ENCODE measurements around the gene CLEC2D. TPM values are rescaled to one million over a fixed set of nuclear protein-coding genes. Genes with fewer than 3 reads are reported as not detected.

Gene CLEC2D
- total RNA-seq, 2 donors from 2014 or later: 151 to 173 TPM

- Mint-ChIP-seq H3K27ac (peak overlapping the region; percentile 100), H3K4me1 (peaks cover 36% of the 10 kb centered on the region), H3K36me3 (ENCODE audit: low read depth) (peaks cover 9% of the 10 kb centered on the region), H3K4me3 (peak overlapping the region; percentile 100), H3K27me3 (no peaks in the 10 kb centered on the region)
- ATAC-seq (peak; percentile 5), DNase-seq (no peak)
- H3K9me3 ChIP-seq (ENCODE audit: control insufficient read depth, low read length, poor library complexity, severe bottlenecking): no peaks in the 10 kb centered on the region
Observed at GRCh38 chr12:9646794-9647781, 22.4 kb upstream of the CLEC2D start.

- H3K27me3 Mint-ChIP-seq: no peaks in the 10 kb centered on the region
- no peaks in the 10 kb centered on the region for H3K9me3 ChIP-seq (ENCODE audit: control insufficient read depth, low read length, poor library complexity, severe bottlenecking)
- peaks cover 9% of the 10 kb centered on the region for H3K36me3 Mint-ChIP-seq (ENCODE audit: low read depth)
- peak; percentile 77 for ATAC-seq
- H3K27ac Mint-ChIP-seq: peak overlapping the region; percentile 100
- DNase-seq: peak; percentile 78 to 88 (median 82)
- peak overlapping the region; percentile 100 for H3K4me3 Mint-ChIP-seq
- peaks cover 42% of the 10 kb centered on the region for H3K4me1 Mint-ChIP-seq
Observed at GRCh38 chr12:9647825-9648700, 21.4 kb upstream of the CLEC2D start.

- no peaks in the 10 kb centered on the region for H3K9me3 ChIP-seq (ENCODE audit: control insufficient read depth, low read length, poor library complexity, severe bottlenecking)
- ATAC-seq (no peak), DNase-seq (no peak)
- Mint-ChIP-seq H3K4me3 (peak overlapping the region; percentile 100), H3K27me3 (no peaks in the 10 kb centered on the region), H3K4me1 (peaks cover 41% of the 10 kb centered on the region), H3K27ac (peak overlapping the region; percentile 100), H3K36me3 (ENCODE audit: low read depth) (peaks cover 13% of the 10 kb centered on the region)
Observed at GRCh38 chr12:9648701-9649531, 20.6 kb upstream of the CLEC2D start.

GRCh38 chr12:9649532-9649940 lies 20.0 kb upstream of the CLEC2D start:
- H3K9me3 ChIP-seq (ENCODE audit: control insufficient read depth, low read length, poor library complexity, severe bottlenecking): no peaks in the 10 kb centered on the region
- H3K4me3 Mint-ChIP-seq: peak overlapping the region; percentile 100
- ATAC-seq (no peak), DNase-seq (no peak)
- H3K4me1 Mint-ChIP-seq: peaks cover 44% of the 10 kb centered on the region
- no peaks in the 10 kb centered on the region for H3K27me3 Mint-ChIP-seq
- H3K27ac Mint-ChIP-seq: peak overlapping the region; percentile 100
- peaks cover 15% of the 10 kb centered on the region for H3K36me3 Mint-ChIP-seq (ENCODE audit: low read depth)

GRCh38 chr12:9650151-9650576 lies 19.3 kb upstream of the CLEC2D start:
- H3K36me3 Mint-ChIP-seq (ENCODE audit: low read depth): peaks cover 21% of the 10 kb centered on the region
- H3K27ac Mint-ChIP-seq: peak overlapping the region; percentile 100
- no peak for ATAC-seq
- H3K4me3 Mint-ChIP-seq: peak overlapping the region; percentile 100
- DNase-seq: no peak
- no peaks in the 10 kb centered on the region for H3K27me3 Mint-ChIP-seq
- peaks cover 51% of the 10 kb centered on the region for H3K4me1 Mint-ChIP-seq
- no peaks in the 10 kb centered on the region for H3K9me3 ChIP-seq (ENCODE audit: control insufficient read depth, low read length, poor library complexity, severe bottlenecking)

- no peaks in the 10 kb centered on the region for H3K9me3 ChIP-seq (ENCODE audit: control insufficient read depth, low read length, poor library complexity, severe bottlenecking)
- H3K27me3 Mint-ChIP-seq: no peaks in the 10 kb centered on the region
- peaks cover 27% of the 10 kb centered on the region for H3K36me3 Mint-ChIP-seq (ENCODE audit: low read depth)
- H3K4me3 Mint-ChIP-seq: peak overlapping the region; percentile 100
- H3K27ac Mint-ChIP-seq: peak overlapping the region; percentile 100
- H3K4me1 Mint-ChIP-seq: peaks cover 61% of the 10 kb centered on the region
- ATAC-seq (no peak), DNase-seq (peak in 1 of 3 donors; percentile 18)
Observed at GRCh38 chr12:9651265-9651729, 18.2 kb upstream of the CLEC2D start.

GRCh38 chr12:9660046-9660445 lies 9.5 kb upstream of the CLEC2D start:
- DNase-seq (no peak), ATAC-seq (no peak)
- H3K4me1 Mint-ChIP-seq: peaks cover 57% of the 10 kb centered on the region
- H3K36me3 Mint-ChIP-seq (ENCODE audit: low read depth): peaks cover 26% of the 10 kb centered on the region
- peak overlapping the region; percentile 56 for H3K27ac Mint-ChIP-seq
- no peak overlapping the region for H3K4me3 Mint-ChIP-seq
- H3K27me3 Mint-ChIP-seq: no peaks in the 10 kb centered on the region
- H3K9me3 ChIP-seq (ENCODE audit: control insufficient read depth, low read length, poor library complexity, severe bottlenecking): no peaks in the 10 kb centered on the region

- ATAC-seq (no peak), DNase-seq (no peak)
- Mint-ChIP-seq H3K36me3 (ENCODE audit: low read depth) (peaks cover 22% of the 10 kb centered on the region), H3K27ac (peak overlapping the region; percentile 98), H3K4me3 (no peak overlapping the region), H3K4me1 (peaks cover 45% of the 10 kb centered on the region), H3K27me3 (no peaks in the 10 kb centered on the region)
- H3K9me3 ChIP-seq (ENCODE audit: control insufficient read depth, low read length, poor library complexity, severe bottlenecking): no peaks in the 10 kb centered on the region
Observed at GRCh38 chr12:9661720-9662119, 7.8 kb upstream of the CLEC2D start.

- peaks cover 47% of the 10 kb centered on the region for H3K4me1 Mint-ChIP-seq
- peak; percentile 49 for ATAC-seq
- peak overlapping the region; percentile 98 for H3K27ac Mint-ChIP-seq
Observed at GRCh38 chr12:9662488-9662887, 7.0 kb upstream of the CLEC2D start.

GRCh38 chr12:9667403-9668160 lies 1.9 kb upstream of the CLEC2D start:
- Mint-ChIP-seq H3K4me3 (peak overlapping the region; percentile 86), H3K27ac (peak overlapping the region; percentile 98), H3K36me3 (ENCODE audit: low read depth) (peaks cover 24% of the 10 kb centered on the region), H3K4me1 (peaks cover 58% of the 10 kb centered on the region), H3K27me3 (no peaks in the 10 kb centered on the region)
- DNase-seq: no peak
- H3K9me3 ChIP-seq (ENCODE audit: control insufficient read depth, low read length, poor library complexity, severe bottlenecking): no peaks in the 10 kb centered on the region
- ATAC-seq: no peak

More at GRCh38 chr12:9662488-9662887, 7.0 kb upstream of the CLEC2D start:
- DNase-seq: no peak
- no peaks in the 10 kb centered on the region for H3K9me3 ChIP-seq (ENCODE audit: control insufficient read depth, low read length, poor library complexity, severe bottlenecking)
- Mint-ChIP-seq H3K4me3 (no peak overlapping the region), H3K27me3 (no peaks in the 10 kb centered on the region), H3K36me3 (ENCODE audit: low read depth) (peaks cover 22% of the 10 kb centered on the region)

- peaks cover 26% of the 10 kb centered on the region for H3K36me3 Mint-ChIP-seq (ENCODE audit: low read depth)
- H3K4me1 Mint-ChIP-seq: peaks cover 60% of the 10 kb centered on the region
- DNase-seq (no peak), ATAC-seq (no peak)
- H3K27me3 Mint-ChIP-seq: no peaks in the 10 kb centered on the region
- no peaks in the 10 kb centered on the region for H3K9me3 ChIP-seq (ENCODE audit: control insufficient read depth, low read length, poor library complexity, severe bottlenecking)
- H3K27ac Mint-ChIP-seq: peak overlapping the region; percentile 98
- peak overlapping the region; percentile 86 for H3K4me3 Mint-ChIP-seq
Observed at GRCh38 chr12:9668161-9669018, 1.1 kb upstream of the CLEC2D start.
